Esophagus squamous epithelium (tissue), 5 donors: ENCODE data around the gene RNF19B. TPM values are rescaled to one million over a fixed set of nuclear protein-coding genes. Genes with fewer than 3 reads are reported as not detected.

Source experiments
- DNase-seq: peaks from one replicate; lab custom pipeline; 2025; lab: John Stamatoyannopoulos, UW
- H3K27ac ChIP-seq, 4 donors: fragments of 200-600 bp; sonication (generic); one replicate each; pipeline ENCODE4 v1.5.1; 2016 to 2019; ENCODE audit warnings: mild to moderate bottlenecking in 1 of 4
- H3K27me3 ChIP-seq, 4 donors: fragments of 200-600 bp; sonication (generic); 1 replicate in 3 of 4; 2 replicates in 1 of 4; pipeline versions ENCODE4 v1.5.1 to v1.6.0; 2017 to 2021; ENCODE audit warnings: antibody characterized with exemption in 1 of 4
- H3K36me3 ChIP-seq, 3 donors: fragments of 200-600 bp; sonication (generic); one replicate each; pipeline ENCODE4 v1.5.1; 2016 to 2019
- H3K4me1 ChIP-seq, 3 donors: fragments of 200-600 bp; sonication (generic); one replicate each; pipeline ENCODE4 v1.5.1; 2017 to 2019
- H3K4me3 ChIP-seq, 4 donors: fragments of 200-600 bp; sonication (generic); 1 replicate in 3 of 4; 2 replicates in 1 of 4; pipeline ENCODE4 v1.5.1; 2016 to 2019; ENCODE audit warnings: mild to moderate bottlenecking in 2 of 4, moderate library complexity in 1 of 4
- H3K9me3 ChIP-seq, 3 donors: fragments of 200-600 bp; sonication (generic); one replicate each; pipeline ENCODE4 v1.5.1; 2016 to 2019
- POLR2A ChIP-seq, 4 donors: fragments of 450-650 bp; IDR thresholded peaks; one replicate each; pipeline ENCODE4 v1.6.1; 2017; ENCODE audit warnings: antibody characterized with exemption in 4 of 4, mild to moderate bottlenecking in 4 of 4, moderate library complexity in 3 of 4
- WGBS, 2 donors: methylation state at CpG; one replicate each; pipeline ENCODE4 v1.1.5; 2018; 5-methylcytosine and 5-hydroxymethylcytosine counted together
- intact Hi-C: fragments of 100-400 bp; cut with DNase I; formaldehyde crosslinking; loops from one replicate; pipeline ENCODE4 v1.15.0; 2022
- total RNA-seq, 4 donors: library from RNA; depleted of rRNA; stranded (reverse); fragments of >200 nt; gene quantifications; one replicate each; pipeline ENCODE4 v1.1.0, GENCODE V29; 2016
- TF ChIP-seq, protein P1 (sequence below), 6 experiments: fragments of 450-650 bp in 4 of 6; fragments of 200-600 bp in 2 of 6; sonication (generic) in 2 of 6; IDR thresholded peaks; one replicate each; pipeline ENCODE4 v1.5.1; 2016 to 2019; ENCODE audit warnings: antibody characterized with exemption in 6 of 6, mild to moderate bottlenecking in 4 of 6, moderate library complexity in 4 of 6
- donor health status: DM: yes; HTN: yes; CAD: no.

Gene RNF19B
- total RNA-seq, 4 donors from 2014 or later: 24.2 to 61.6 (median 46.4) TPM

- Histone ChIP-seq H3K4me3 (no peak overlapping the region), H3K27ac (peak overlapping the region in 3 of 4 donors; percentile 34 to 65 (median 58)), H3K9me3 (no peaks in the 10 kb centered on the region), H3K4me1 (peaks cover 2 to 25% (median 16%) of the 10 kb centered on the region in 3 donors), H3K27me3 (no peaks in the 10 kb centered on the region), H3K36me3 (peaks cover 0 to 21% (median 0%) of the 10 kb centered on the region in 3 donors)
- no peak for DNase-seq
- intact Hi-C loops: no loop called here
- no peak for TF ChIP-seq POLR2A (IDR thresholded peaks at IDR 0.05)
- TF ChIP-seq, protein P1, sequence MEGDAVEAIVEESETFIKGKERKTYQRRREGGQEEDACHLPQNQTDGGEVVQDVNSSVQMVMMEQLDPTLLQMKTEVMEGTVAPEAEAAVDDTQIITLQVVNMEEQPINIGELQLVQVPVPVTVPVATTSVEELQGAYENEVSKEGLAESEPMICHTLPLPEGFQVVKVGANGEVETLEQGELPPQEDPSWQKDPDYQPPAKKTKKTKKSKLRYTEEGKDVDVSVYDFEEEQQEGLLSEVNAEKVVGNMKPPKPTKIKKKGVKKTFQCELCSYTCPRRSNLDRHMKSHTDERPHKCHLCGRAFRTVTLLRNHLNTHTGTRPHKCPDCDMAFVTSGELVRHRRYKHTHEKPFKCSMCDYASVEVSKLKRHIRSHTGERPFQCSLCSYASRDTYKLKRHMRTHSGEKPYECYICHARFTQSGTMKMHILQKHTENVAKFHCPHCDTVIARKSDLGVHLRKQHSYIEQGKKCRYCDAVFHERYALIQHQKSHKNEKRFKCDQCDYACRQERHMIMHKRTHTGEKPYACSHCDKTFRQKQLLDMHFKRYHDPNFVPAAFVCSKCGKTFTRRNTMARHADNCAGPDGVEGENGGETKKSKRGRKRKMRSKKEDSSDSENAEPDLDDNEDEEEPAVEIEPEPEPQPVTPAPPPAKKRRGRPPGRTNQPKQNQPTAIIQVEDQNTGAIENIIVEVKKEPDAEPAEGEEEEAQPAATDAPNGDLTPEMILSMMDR (IDR thresholded peaks at IDR 0.05): no peak
- WGBS, 2 donors: 24% methylated on average over 1 of the region's 1 CpG
These were observed 11.1 kb downstream of the RNF19B start for GRCh38 chr1:32953495-32953894.

- no peaks in the 10 kb centered on the region for H3K27me3 ChIP-seq
- H3K27ac ChIP-seq: peak overlapping the region in 2 of 4 donors; percentile 5 to 46
- no peaks in the 10 kb centered on the region for H3K9me3 ChIP-seq
- WGBS, 2 donors: 78% methylated on average over 5 of the region's 5 CpGs
- intact Hi-C loops: no loop called here
- H3K4me1 ChIP-seq: peaks cover 2 to 23% (median 15%) of the 10 kb centered on the region in 3 donors
- DNase-seq: no peak
- no peak overlapping the region for H3K4me3 ChIP-seq
- TF ChIP-seq POLR2A (IDR thresholded peaks at IDR 0.05): no peak
- TF ChIP-seq, protein P1 (IDR thresholded peaks at IDR 0.05): no peak
- peaks cover 13 to 50% (median 15%) of the 10 kb centered on the region in 3 donors for H3K36me3 ChIP-seq
These were observed 15.1 kb downstream of the RNF19B start for GRCh38 chr1:32949519-32949918.

DNA sequence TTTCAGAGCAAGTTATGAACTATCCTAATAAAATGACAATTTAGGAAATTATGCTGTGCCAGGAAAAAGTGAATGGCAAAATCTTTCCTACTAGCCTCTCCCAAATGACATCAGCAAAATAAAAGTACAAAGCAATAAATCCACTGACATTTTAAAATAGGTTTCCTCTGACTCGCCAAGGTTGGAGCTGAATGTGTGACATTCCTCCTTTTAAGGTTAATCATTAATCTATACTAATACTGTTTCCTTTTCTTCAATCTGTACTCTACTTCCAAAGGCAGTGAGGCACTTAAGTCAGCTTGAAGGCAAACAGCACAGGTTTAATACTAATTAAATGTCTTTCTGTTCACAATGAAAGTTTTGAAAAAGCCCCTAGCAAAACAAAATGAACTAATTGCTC lies 15.7 kb downstream of the RNF19B start:
- intact Hi-C loops: no loop called here
- no peak for DNase-seq
- WGBS, 2 donors: 23 to 35% methylated on average over 1 of the region's 1 CpG

GRCh38 chr1:32948390-32948722 lies 16.3 kb downstream of the RNF19B start:
- 71 to 95% methylated on average over 1 of the region's 1 CpG for WGBS, 2 donors
- H3K9me3 ChIP-seq: no peaks in the 10 kb centered on the region
- H3K27me3 ChIP-seq: no peaks in the 10 kb centered on the region
- H3K4me1 ChIP-seq: peaks cover 2 to 23% (median 7%) of the 10 kb centered on the region in 3 donors
- no peak for DNase-seq
- H3K36me3 ChIP-seq: peaks cover 18 to 61% (median 24%) of the 10 kb centered on the region in 3 donors
- no peak for TF ChIP-seq POLR2A (IDR thresholded peaks at IDR 0.05)
- TF ChIP-seq, protein P1 (IDR thresholded peaks at IDR 0.05): no peak
- intact Hi-C loops: no loop called here
- peak overlapping the region in 2 of 4 donors; percentile 5 to 46 for H3K27ac ChIP-seq
- no peak overlapping the region for H3K4me3 ChIP-seq

More for the DNA sequence above, 15.7 kb downstream of the RNF19B start:
- Histone ChIP-seq H3K9me3 (no peaks in the 10 kb centered on the region), H3K4me3 (no peak overlapping the region), H3K4me1 (peaks cover 2 to 23% (median 12%) of the 10 kb centered on the region in 3 donors), H3K27ac (peak overlapping the region in 2 of 4 donors; percentile 5 to 46), H3K36me3 (peaks cover 15 to 56% (median 18%) of the 10 kb centered on the region in 3 donors), H3K27me3 (no peaks in the 10 kb centered on the region)
- TF ChIP-seq, protein P1 (IDR thresholded peaks at IDR 0.05): no peak
- no peak for TF ChIP-seq POLR2A (IDR thresholded peaks at IDR 0.05)

GRCh38 chr1:32947669-32948389 lies 16.8 kb downstream of the RNF19B start:
- Histone ChIP-seq H3K27ac (peak overlapping the region in 1 of 4 donors; percentile 5), H3K4me3 (no peak overlapping the region), H3K9me3 (no peaks in the 10 kb centered on the region), H3K36me3 (peaks cover 23 to 67% (median 25%) of the 10 kb centered on the region in 3 donors), H3K4me1 (peaks cover 2 to 23% (median 5%) of the 10 kb centered on the region in 3 donors), H3K27me3 (no peaks in the 10 kb centered on the region)
- intact Hi-C loops: no loop called here
- 79 to 83% methylated on average over 6 of the region's 6 CpGs for WGBS, 2 donors
- no peak for DNase-seq
- no peak for TF ChIP-seq POLR2A (IDR thresholded peaks at IDR 0.05)
- TF ChIP-seq, protein P1 (IDR thresholded peaks at IDR 0.05): no peak
